ENCODE measurements around the gene NHEJ1.

GRCh38 chr2:219072741-219073250, 87.8 kb downstream of the NHEJ1 start:
- TF ChIP-seq YY1 (IDR thresholded peaks at IDR 0.05; ENCODE audit: insufficient read depth, insufficient read length) (no peak), ZNF274 (IDR thresholded peaks at IDR 0.05; ENCODE audit: low read depth, low read length) (no peak), SUZ12 (IDR thresholded peaks at IDR 0.05; ENCODE audit: extremely low read depth, insufficient read depth, insufficient read length) (no peak)
